H9 (cell line): ENCODE results near the gene MT2A. TPM values are rescaled to one million over a fixed set of nuclear protein-coding genes. Genes with fewer than 3 reads are reported as not detected.

ENCODE experiments used
- DNase-seq: peaks from one replicate; pipeline ENCODE4 v3.0.0-alpha.2; 2017
- H2AFZ ChIP-seq: one replicate; pipeline ENCODE4 v1.6.1; 2013; ENCODE audit warnings: mild to moderate bottlenecking, low read length, control low read depth, moderate library complexity
- H2AK5ac ChIP-seq: 2 replicates; pipeline ENCODE4 v1.6.1; 2013; ENCODE audit warnings: low read length, control low read depth, mixed read lengths; ENCODE audit not compliant: insufficient read length
- H2BK120ac ChIP-seq: one replicate; pipeline ENCODE4 v1.6.1; 2013; ENCODE audit warnings: low read depth, mild to moderate bottlenecking, low read length, control low read depth, inconsistent platforms; ENCODE audit not compliant: poor library complexity, severe bottlenecking
- H2BK12ac ChIP-seq: 2 replicates; pipeline ENCODE4 v1.6.1; 2013; ENCODE audit warnings: low read length, control low read depth, mixed read lengths, low read depth; ENCODE audit not compliant: insufficient read length
- H2BK15ac ChIP-seq: 2 replicates; pipeline ENCODE4 v1.6.1; 2013; ENCODE audit warnings: low read depth, low read length, control low read depth
- H2BK20ac ChIP-seq: one replicate; pipeline ENCODE4 v1.6.1; 2013; ENCODE audit warnings: low read depth, mild to moderate bottlenecking, low read length, control low read depth, inconsistent platforms; ENCODE audit not compliant: poor library complexity, severe bottlenecking
- H2BK5ac ChIP-seq: 2 replicates; pipeline ENCODE4 v1.6.1; 2013; ENCODE audit warnings: low read length, control low read depth, mixed read lengths; ENCODE audit not compliant: insufficient read length
- H3K14ac ChIP-seq: 2 replicates; pipeline ENCODE4 v1.6.1; 2013; ENCODE audit warnings: low read length, control low read depth; ENCODE audit not compliant: insufficient read depth
- H3K18ac ChIP-seq: 2 replicates; pipeline ENCODE4 v1.6.1; 2013; ENCODE audit warnings: low read depth, mild to moderate bottlenecking, mixed read lengths, low read length, control low read depth; ENCODE audit not compliant: insufficient read length
- H3K23ac ChIP-seq: 2 replicates; pipeline ENCODE4 v1.6.1; 2013; ENCODE audit warnings: low read length, control low read depth, mixed read lengths, low read depth; ENCODE audit not compliant: insufficient read length
- H3K23me2 ChIP-seq: 2 replicates; pipeline ENCODE4 v1.6.1; 2013; ENCODE audit warnings: low read depth, mild to moderate bottlenecking, mixed read lengths, low read length, control low read depth; ENCODE audit not compliant: insufficient read length, poor library complexity, severe bottlenecking
- H3K27ac ChIP-seq: 2 replicates; pipeline ENCODE4 v1.5.1; 2013; ENCODE audit warnings: low read length, control low read depth, mixed read lengths, low read depth; ENCODE audit not compliant: insufficient read length
- H3K27me3 ChIP-seq: 2 replicates; pipeline ENCODE4 v1.6.1; 2013; ENCODE audit warnings: low read length, control low read depth, inconsistent platforms; ENCODE audit not compliant: insufficient read depth
- H3K4ac ChIP-seq: 2 replicates; pipeline ENCODE4 v1.6.1; 2013; ENCODE audit warnings: low read depth, mild to moderate bottlenecking, control low read depth, inconsistent platforms, low read length, moderate library complexity
- H3K4me1 ChIP-seq: 2 replicates; pipeline ENCODE4 v1.6.1; 2013; ENCODE audit warnings: low read length, control low read depth, inconsistent platforms; ENCODE audit not compliant: insufficient read depth
- H3K4me2 ChIP-seq: 2 replicates; pipeline ENCODE4 v1.6.1; 2013; ENCODE audit warnings: low read length, control low read depth, mixed read lengths; ENCODE audit not compliant: insufficient read length, insufficient read depth
- H3K56ac ChIP-seq: 2 replicates; pipeline ENCODE4 v1.6.1; 2013; ENCODE audit warnings: low read depth, mild to moderate bottlenecking, mixed read lengths, low read length, control low read depth; ENCODE audit not compliant: insufficient read length
- H3K79me1 ChIP-seq: 2 replicates; pipeline ENCODE4 v1.6.1; 2013; ENCODE audit warnings: low read depth, mild to moderate bottlenecking, moderate library complexity, low read length, control low read depth, inconsistent platforms; ENCODE audit not compliant: insufficient read depth, poor library complexity, severe bottlenecking
- H3K79me2 ChIP-seq: 2 replicates; pipeline ENCODE4 v1.6.1; 2013; ENCODE audit warnings: low read length, control low read depth, inconsistent platforms; ENCODE audit not compliant: insufficient read depth
- H3K9ac ChIP-seq: 2 replicates; pipeline ENCODE4 v1.6.1; 2013; ENCODE audit warnings: low read length, control low read depth, mixed read lengths; ENCODE audit not compliant: insufficient read length; ENCODE audit errors: extremely low read depth
- H3K9me3 ChIP-seq: one replicate; pipeline ENCODE4 v1.6.1; 2013; ENCODE audit warnings: low read depth, low read length, inconsistent platforms; ENCODE audit not compliant: control insufficient read depth
- H3T11ph ChIP-seq: one replicate; pipeline ENCODE4 v1.6.1; 2013; ENCODE audit warnings: mild to moderate bottlenecking, low read length, control low read depth, inconsistent platforms
- H4K20me1 ChIP-seq: one replicate; pipeline ENCODE4 v1.6.1; 2013; ENCODE audit not compliant: control insufficient read depth, insufficient read length, insufficient read depth
- H4K5ac ChIP-seq: 2 replicates; pipeline ENCODE4 v1.6.1; 2013; ENCODE audit warnings: low read depth, mild to moderate bottlenecking, mixed read lengths, low read length, control low read depth; ENCODE audit not compliant: insufficient read length
- H4K8ac ChIP-seq: replicated peaks from 2 replicates; pipeline ENCODE4 v1.6.1; 2013; ENCODE audit warnings: low read length, control low read depth, mixed read lengths, low read depth; ENCODE audit not compliant: insufficient read length
- H4K91ac ChIP-seq: 2 replicates; pipeline ENCODE4 v1.6.1; 2013; ENCODE audit warnings: low read depth, mild to moderate bottlenecking, moderate library complexity, mixed read lengths, low read length, control low read depth; ENCODE audit not compliant: insufficient read length
- H3K27ac Mint-ChIP-seq, 3 experiments: 2 replicates in 2 of 3; 3 replicates in 1 of 3; pipeline ENCODE4 v1.8.0; 2020 to 2021; ENCODE audit warnings: mixed read lengths in 3 of 3, mild to moderate bottlenecking in 1 of 3, moderate library complexity in 1 of 3
- H3K27me3 Mint-ChIP-seq: 2 replicates; pipeline ENCODE4 v1.8.0; 2021; ENCODE audit warnings: low read depth, mild to moderate bottlenecking, moderate library complexity, mixed read lengths
- H3K36me3 Mint-ChIP-seq, 3 experiments: 2 replicates in 2 of 3; 3 replicates in 1 of 3; pipeline ENCODE4 v1.8.0; 2020 to 2021; ENCODE audit warnings: low read depth in 3 of 3, mixed read lengths in 3 of 3; ENCODE audit not compliant: insufficient read depth in 1 of 3
- H3K4me1 Mint-ChIP-seq, 2 experiments: 2 replicates each; pipeline ENCODE4 v1.8.0; 2020; ENCODE audit warnings: mixed read lengths in 2 of 2
- H3K4me3 Mint-ChIP-seq, 2 experiments: 2 replicates in 1 of 2; 3 replicates in 1 of 2; pipeline ENCODE4 v1.8.0; 2020 to 2021; ENCODE audit warnings: mild to moderate bottlenecking in 2 of 2, mixed read lengths in 2 of 2, moderate library complexity in 1 of 2
- H3K9me3 Mint-ChIP-seq, 2 experiments: 2 replicates in 1 of 2; 3 replicates in 1 of 2; pipeline ENCODE4 v1.8.0; 2020; ENCODE audit warnings: mild to moderate bottlenecking in 2 of 2, mixed read lengths in 2 of 2, moderate library complexity in 1 of 2
- WGBS: extraction: QIAGEN DNeasy Blood & Tissue Kit; methylation state at CpG from one replicate; pipeline ENCODE4 v1.1.7; 2013; ENCODE audit warnings: missing lambda C conversion rate, low lambda C conversion rate, mixed read lengths; ENCODE audit not compliant: insufficient read length; ENCODE audit errors: extremely low coverage; 5-methylcytosine and 5-hydroxymethylcytosine counted together
- total RNA-seq: library from RNA; stranded (reverse); gene quantifications from 2 replicates; pipeline ENCODE4 v1.2.1, GENCODE V29; 2021
- TF ChIP-seq, protein P1 (sequence below): fragments of 200-600 bp; sonication (generic); conservative IDR thresholded peaks from 3 replicates; pipeline ENCODE4 v1.8.0; 2021; ENCODE audit warnings: antibody characterized with exemption, mild to moderate bottlenecking

Gene MT2A
- total RNA-seq, 1 experiment from 2014 or later, result 63.1 TPM

GRCh38 chr16:56643833-56644232 is 35.4 kb downstream of the MT2A start:
- H3K4me1 ChIP-seq, result no peaks in the 10 kb centered on the region
- H2BK20ac ChIP-seq, result no peak overlapping the region
- no peaks in the 10 kb centered on the region for H3K9me3 ChIP-seq
- H3K4me2 ChIP-seq, result peak overlapping the region; percentile 43
- peaks cover 75% of the 10 kb centered on the region for H3K27me3 ChIP-seq
- no peak overlapping the region for H3K27ac ChIP-seq
- no peak overlapping the region for H2BK120ac ChIP-seq
- no peak overlapping the region; a peak in 1 of 7 replicates for H3K27ac Mint-ChIP-seq
- H3T11ph ChIP-seq, result no peak overlapping the region
- peak overlapping the region; percentile 54 to 76 for H3K4me3 Mint-ChIP-seq
- H3K27me3 Mint-ChIP-seq, result peaks cover 99% of the 10 kb centered on the region
- no peak overlapping the region for H4K91ac ChIP-seq
- no peak for DNase-seq
- H3K23me2 ChIP-seq, result no peaks in the 10 kb centered on the region
- no peak overlapping the region for H3K9ac ChIP-seq
- H3K79me2 ChIP-seq, result no peaks in the 10 kb centered on the region
- H3K9me3 Mint-ChIP-seq, result no peaks in the 10 kb centered on the region; a peak in 1 of 5 replicates
- no peak overlapping the region for H2BK15ac ChIP-seq
- H3K4me1 Mint-ChIP-seq, result peaks cover 16 to 29% of the 10 kb centered on the region in 2 experiments
- H3K36me3 Mint-ChIP-seq, result no peaks in the 10 kb centered on the region
- H4K20me1 ChIP-seq, result no peaks in the 10 kb centered on the region
- no peak overlapping the region for H2AFZ ChIP-seq
- no peak overlapping the region for H4K5ac ChIP-seq
- no peaks in the 10 kb centered on the region for H3K79me1 ChIP-seq
- WGBS, result no CpG with 5 or more reads among the region's 5 CpGs
- H2AK5ac ChIP-seq, result no peak overlapping the region
- no peak overlapping the region for H4K8ac ChIP-seq
- H3K56ac ChIP-seq, result no peak overlapping the region
- no peak overlapping the region for H3K23ac ChIP-seq
- no peak overlapping the region for H3K4ac ChIP-seq
- no peak overlapping the region for H2BK12ac ChIP-seq
- TF ChIP-seq, protein P1, sequence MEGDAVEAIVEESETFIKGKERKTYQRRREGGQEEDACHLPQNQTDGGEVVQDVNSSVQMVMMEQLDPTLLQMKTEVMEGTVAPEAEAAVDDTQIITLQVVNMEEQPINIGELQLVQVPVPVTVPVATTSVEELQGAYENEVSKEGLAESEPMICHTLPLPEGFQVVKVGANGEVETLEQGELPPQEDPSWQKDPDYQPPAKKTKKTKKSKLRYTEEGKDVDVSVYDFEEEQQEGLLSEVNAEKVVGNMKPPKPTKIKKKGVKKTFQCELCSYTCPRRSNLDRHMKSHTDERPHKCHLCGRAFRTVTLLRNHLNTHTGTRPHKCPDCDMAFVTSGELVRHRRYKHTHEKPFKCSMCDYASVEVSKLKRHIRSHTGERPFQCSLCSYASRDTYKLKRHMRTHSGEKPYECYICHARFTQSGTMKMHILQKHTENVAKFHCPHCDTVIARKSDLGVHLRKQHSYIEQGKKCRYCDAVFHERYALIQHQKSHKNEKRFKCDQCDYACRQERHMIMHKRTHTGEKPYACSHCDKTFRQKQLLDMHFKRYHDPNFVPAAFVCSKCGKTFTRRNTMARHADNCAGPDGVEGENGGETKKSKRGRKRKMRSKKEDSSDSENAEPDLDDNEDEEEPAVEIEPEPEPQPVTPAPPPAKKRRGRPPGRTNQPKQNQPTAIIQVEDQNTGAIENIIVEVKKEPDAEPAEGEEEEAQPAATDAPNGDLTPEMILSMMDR, result no peak
- no peak overlapping the region for H3K14ac ChIP-seq
- no peak overlapping the region for H3K18ac ChIP-seq
- H2BK5ac ChIP-seq, result no peak overlapping the region
